ENCODE data around the gene EYA4.

EYA4 gene, protein sequence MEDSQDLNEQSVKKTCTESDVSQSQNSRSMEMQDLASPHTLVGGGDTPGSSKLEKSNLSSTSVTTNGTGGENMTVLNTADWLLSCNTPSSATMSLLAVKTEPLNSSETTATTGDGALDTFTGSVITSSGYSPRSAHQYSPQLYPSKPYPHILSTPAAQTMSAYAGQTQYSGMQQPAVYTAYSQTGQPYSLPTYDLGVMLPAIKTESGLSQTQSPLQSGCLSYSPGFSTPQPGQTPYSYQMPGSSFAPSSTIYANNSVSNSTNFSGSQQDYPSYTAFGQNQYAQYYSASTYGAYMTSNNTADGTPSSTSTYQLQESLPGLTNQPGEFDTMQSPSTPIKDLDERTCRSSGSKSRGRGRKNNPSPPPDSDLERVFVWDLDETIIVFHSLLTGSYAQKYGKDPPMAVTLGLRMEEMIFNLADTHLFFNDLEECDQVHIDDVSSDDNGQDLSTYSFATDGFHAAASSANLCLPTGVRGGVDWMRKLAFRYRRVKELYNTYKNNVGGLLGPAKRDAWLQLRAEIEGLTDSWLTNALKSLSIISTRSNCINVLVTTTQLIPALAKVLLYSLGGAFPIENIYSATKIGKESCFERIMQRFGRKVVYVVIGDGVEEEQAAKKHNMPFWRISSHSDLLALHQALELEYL

DNA sequence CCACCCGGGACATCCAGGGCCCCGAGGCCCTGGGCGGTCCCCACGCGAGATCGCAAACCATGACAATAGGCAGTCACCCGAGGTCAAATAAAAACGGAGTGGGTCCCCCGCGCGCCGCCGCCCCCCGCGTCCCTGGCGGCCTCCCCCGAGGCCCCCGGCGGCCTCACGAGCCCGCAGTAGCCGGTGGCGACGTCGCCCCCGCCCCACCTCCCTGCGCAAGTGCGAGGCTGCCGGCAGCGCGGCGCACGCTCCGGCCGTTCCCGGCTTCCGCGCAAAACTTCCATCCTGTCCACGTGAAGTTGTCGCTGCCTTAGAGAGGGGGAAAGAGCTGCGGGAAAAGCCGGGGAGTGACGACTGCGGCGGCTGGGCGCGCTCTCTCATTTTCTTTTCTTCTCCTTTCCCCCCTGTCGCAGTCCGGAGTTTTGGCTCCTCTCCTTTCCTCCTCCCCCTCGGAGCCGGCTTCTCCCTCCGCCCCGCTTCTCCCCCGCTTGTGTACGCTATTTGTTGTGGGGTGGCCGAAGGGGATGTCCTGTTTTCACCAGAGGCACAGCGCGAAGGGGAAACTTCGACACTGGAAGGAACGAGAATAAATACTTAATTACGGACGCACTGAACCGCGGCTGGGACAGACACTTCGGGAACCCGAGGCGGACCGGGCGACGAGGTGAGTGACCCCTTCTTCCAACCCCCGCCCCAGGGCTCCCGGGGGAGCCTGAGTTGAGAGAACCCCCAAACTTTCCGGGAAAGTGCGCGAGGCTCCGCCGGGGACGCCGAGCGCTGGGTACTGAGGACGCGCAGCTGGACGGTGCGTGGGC lies at the start of gene EYA4:
EYA4 (plus strand) TSS at position 272 of the 815 bp plus-strand sequence. CDS start 33,424 bp downstream, outside the sequence.
- no peak within 1 kb of the TSS for H3K4me3 ChIP-seq (ENCODE audit: low read depth, low read length)
- no peak for DNase-seq (ENCODE audit: low read depth)
- TF ChIP-seq, protein P1, sequence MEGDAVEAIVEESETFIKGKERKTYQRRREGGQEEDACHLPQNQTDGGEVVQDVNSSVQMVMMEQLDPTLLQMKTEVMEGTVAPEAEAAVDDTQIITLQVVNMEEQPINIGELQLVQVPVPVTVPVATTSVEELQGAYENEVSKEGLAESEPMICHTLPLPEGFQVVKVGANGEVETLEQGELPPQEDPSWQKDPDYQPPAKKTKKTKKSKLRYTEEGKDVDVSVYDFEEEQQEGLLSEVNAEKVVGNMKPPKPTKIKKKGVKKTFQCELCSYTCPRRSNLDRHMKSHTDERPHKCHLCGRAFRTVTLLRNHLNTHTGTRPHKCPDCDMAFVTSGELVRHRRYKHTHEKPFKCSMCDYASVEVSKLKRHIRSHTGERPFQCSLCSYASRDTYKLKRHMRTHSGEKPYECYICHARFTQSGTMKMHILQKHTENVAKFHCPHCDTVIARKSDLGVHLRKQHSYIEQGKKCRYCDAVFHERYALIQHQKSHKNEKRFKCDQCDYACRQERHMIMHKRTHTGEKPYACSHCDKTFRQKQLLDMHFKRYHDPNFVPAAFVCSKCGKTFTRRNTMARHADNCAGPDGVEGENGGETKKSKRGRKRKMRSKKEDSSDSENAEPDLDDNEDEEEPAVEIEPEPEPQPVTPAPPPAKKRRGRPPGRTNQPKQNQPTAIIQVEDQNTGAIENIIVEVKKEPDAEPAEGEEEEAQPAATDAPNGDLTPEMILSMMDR (IDR thresholded peaks at IDR 0.05; ENCODE audit: low read depth, low read length, missing control alignments): no peak

DNA sequence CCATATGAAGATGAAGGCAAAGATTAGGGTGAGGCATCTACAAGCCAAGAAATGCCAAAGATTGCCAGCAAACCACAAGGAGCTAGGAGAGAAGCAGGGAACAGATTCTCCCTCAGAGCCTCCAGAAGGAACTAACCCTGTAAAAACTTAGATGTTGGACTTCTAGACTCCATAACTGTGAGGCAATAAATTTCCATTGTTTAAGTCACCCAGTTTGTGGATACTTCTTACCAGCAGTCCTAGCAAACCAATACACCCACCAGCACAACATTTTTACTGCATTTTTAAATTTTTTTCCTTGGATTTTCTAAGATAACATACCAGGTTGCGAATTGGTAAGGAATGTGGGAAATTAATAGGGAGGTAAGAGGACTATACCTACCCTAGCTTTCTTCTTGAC lies 47.8 kb upstream of the EYA4 start:
- DNase-seq (ENCODE audit: low read depth): no peak
- TF ChIP-seq, protein P1 (IDR thresholded peaks at IDR 0.05; ENCODE audit: low read depth, low read length, missing control alignments): no peak

DNA sequence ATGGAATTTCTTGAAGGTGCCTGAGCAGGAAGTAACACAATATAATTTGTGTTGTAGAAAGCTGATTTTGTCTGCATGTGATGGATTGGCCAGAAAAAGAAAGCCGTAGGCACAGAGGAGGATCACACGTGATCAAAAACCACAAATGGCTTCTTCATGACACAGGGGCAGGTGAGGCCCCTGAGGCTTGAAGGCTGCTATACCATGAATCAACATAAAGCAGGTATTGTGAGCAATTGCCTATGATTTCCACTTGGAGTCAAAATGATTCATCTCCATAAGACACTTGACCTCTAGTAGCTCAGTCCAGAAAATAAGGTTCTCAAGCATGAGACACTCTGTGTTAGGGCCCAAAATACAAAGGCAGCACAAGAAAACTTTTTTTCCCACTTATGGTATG lies 42.4 kb upstream of the EYA4 start:
- TF ChIP-seq, protein P1 (IDR thresholded peaks at IDR 0.05; ENCODE audit: low read depth, low read length, missing control alignments): no peak
- DNase-seq (ENCODE audit: low read depth): no peak
- no peak overlapping the region for H3K4me3 ChIP-seq (ENCODE audit: low read depth, low read length)

More for the DNA sequence above, 47.8 kb upstream of the EYA4 start:
- H3K4me3 ChIP-seq (ENCODE audit: low read depth, low read length): no peak overlapping the region

DNA sequence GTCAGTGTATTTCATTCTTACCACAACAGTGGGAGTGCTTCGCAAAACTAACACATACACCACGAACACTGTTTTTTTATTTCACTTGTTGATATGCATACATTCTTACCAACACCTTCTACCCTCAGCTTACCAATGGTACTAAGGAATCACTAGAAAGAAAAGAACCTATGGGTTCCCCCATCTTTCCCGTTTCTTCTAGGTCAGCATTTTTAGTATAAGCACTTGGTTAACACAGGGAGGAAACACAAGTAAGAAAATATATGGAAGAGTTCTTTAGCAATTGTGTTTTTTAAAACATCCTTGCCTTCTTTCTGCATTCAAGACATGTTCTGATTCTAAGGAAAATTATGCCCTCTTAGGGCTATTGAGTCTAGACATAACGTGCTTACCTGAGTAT lies 39.9 kb upstream of the EYA4 start:
- no peak overlapping the region for H3K4me3 ChIP-seq (ENCODE audit: low read depth, low read length)
- TF ChIP-seq, protein P1 (IDR thresholded peaks at IDR 0.05; ENCODE audit: low read depth, low read length, missing control alignments): no peak
- DNase-seq (ENCODE audit: low read depth): no peak

DNA sequence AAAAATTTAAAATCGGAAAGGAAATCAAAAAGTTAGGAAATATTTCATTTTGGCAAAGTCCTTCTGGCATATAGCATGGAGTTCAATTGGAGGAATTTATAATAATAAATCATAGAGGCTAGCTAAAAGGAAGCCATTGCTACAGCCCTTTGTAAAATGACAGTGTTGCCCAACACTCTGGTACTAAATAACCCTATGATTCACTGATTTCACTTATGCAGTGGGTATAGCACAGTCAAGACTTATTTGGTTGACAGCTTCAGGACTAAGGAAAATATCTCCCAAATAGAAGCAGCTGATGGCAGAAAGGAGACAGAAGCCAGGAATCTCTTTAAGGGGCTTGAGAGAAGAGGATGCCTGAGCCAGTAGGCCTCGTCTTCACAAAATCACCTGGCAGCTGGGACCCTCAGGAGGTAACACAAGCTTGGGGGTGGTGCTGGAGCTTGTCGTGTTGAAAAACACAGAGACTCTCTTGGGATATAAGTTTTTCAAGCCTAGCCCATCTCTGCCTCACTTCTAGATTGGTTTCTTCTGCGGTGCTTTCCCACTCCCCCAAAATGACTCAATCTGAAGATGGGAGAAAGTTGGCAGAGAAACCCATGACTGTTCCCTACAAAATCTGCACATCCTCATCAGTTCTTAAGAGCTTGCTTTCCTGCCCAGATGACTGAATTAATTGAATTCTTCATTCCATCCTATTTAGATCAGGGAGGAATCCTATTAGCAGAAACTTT lies 38.4 kb upstream of the EYA4 start:
- no peak for DNase-seq (ENCODE audit: low read depth)
- TF ChIP-seq, protein P1 (IDR thresholded peaks at IDR 0.05; ENCODE audit: low read depth, low read length, missing control alignments): no peak
- no peak overlapping the region for H3K4me3 ChIP-seq (ENCODE audit: low read depth, low read length)

DNA sequence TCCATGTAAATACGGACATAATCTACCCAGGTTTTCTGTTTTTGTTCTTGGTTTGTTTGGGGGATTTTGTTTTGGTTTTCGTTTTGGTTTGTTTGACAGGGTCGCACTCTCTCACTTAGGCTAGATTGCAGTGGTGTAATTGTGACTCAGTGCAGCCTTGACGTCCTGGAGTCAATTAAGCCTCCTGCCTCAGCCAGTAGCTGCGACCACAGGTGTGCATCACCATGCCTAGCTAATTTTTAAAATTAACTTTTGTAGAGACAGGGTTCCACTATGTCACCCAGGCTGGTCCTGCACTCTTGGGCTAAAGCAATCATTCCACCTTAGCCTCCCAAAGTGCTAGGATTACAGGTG lies 37.8 kb upstream of the EYA4 start:
- TF ChIP-seq, protein P1 (IDR thresholded peaks at IDR 0.05; ENCODE audit: low read depth, low read length, missing control alignments): no peak
- no peak for DNase-seq (ENCODE audit: low read depth)
- H3K4me3 ChIP-seq (ENCODE audit: low read depth, low read length): no peak overlapping the region

Measured in GM12864 (cell line).